ENCODE measurements around the gene EML6.

Gene EML6

GRCh38 chr2:54850171-54851122, 127.0 kb downstream of the EML6 start:
- Histone ChIP-seq H3K4me1 (ENCODE audit: control insufficient read depth, insufficient read depth, low read length, poor library complexity, severe bottlenecking) (no peaks in the 10 kb centered on the region), H3K27ac (ENCODE audit: low read depth, low read length, severe bottlenecking) (no peak overlapping the region), H3K36me3 (ENCODE audit: control insufficient read depth, insufficient read depth, low read length) (no peaks in the 10 kb centered on the region), H3K9me3 (ENCODE audit: control insufficient read depth, low read length) (no peaks in the 10 kb centered on the region), H3K4me3 (ENCODE audit: extremely low read depth, insufficient read depth, low read length, poor library complexity, severe bottlenecking) (no peak overlapping the region)
- WGBS, 2 experiments (ENCODE audit: insufficient coverage in 2 of 2): 92 to 100% methylated on average over 5 of the region's 8 CpGs

- no peaks in the 10 kb centered on the region for H3K36me3 ChIP-seq (ENCODE audit: control insufficient read depth, insufficient read depth, low read length)
Measured at GRCh38 chr2:54853616-54854310, 130.3 kb downstream of the EML6 start.

GRCh38 chr2:54855434-54855833, 132.0 kb downstream of the EML6 start:
- no CpG with 5 or more reads among the region's 2 CpGs for WGBS, 2 experiments (ENCODE audit: insufficient coverage in 2 of 2)
- Histone ChIP-seq H3K9me3 (ENCODE audit: control insufficient read depth, low read length) (no peaks in the 10 kb centered on the region), H3K36me3 (ENCODE audit: control insufficient read depth, insufficient read depth, low read length) (no peaks in the 10 kb centered on the region), H3K27ac (ENCODE audit: low read depth, low read length, severe bottlenecking) (no peak overlapping the region), H3K4me1 (ENCODE audit: control insufficient read depth, insufficient read depth, low read length, poor library complexity, severe bottlenecking) (no peaks in the 10 kb centered on the region), H3K4me3 (ENCODE audit: extremely low read depth, insufficient read depth, low read length, poor library complexity, severe bottlenecking) (no peak overlapping the region)

More at GRCh38 chr2:54853616-54854310, 130.3 kb downstream of the EML6 start:
- Histone ChIP-seq H3K4me1 (ENCODE audit: control insufficient read depth, insufficient read depth, low read length, poor library complexity, severe bottlenecking) (no peaks in the 10 kb centered on the region), H3K9me3 (ENCODE audit: control insufficient read depth, low read length) (no peaks in the 10 kb centered on the region), H3K4me3 (ENCODE audit: extremely low read depth, insufficient read depth, low read length, poor library complexity, severe bottlenecking) (no peak overlapping the region), H3K27ac (ENCODE audit: low read depth, low read length, severe bottlenecking) (no peak overlapping the region)
- WGBS, 2 experiments (ENCODE audit: insufficient coverage in 2 of 2): 89% methylated on average over 1 to 2 of the region's 5 CpGs

GRCh38 chr2:54858021-54858681, 134.7 kb downstream of the EML6 start:
- no peaks in the 10 kb centered on the region for H3K9me3 ChIP-seq (ENCODE audit: control insufficient read depth, low read length)
- no peak overlapping the region for H3K27ac ChIP-seq (ENCODE audit: low read depth, low read length, severe bottlenecking)
- no peaks in the 10 kb centered on the region for H3K4me1 ChIP-seq (ENCODE audit: control insufficient read depth, insufficient read depth, low read length, poor library complexity, severe bottlenecking)
- H3K4me3 ChIP-seq (ENCODE audit: extremely low read depth, insufficient read depth, low read length, poor library complexity, severe bottlenecking): no peak overlapping the region
- 62 to 75% methylated on average over 3 of the region's 3 CpGs for WGBS, 2 experiments (ENCODE audit: insufficient coverage in 2 of 2)
- H3K36me3 ChIP-seq (ENCODE audit: control insufficient read depth, insufficient read depth, low read length): no peaks in the 10 kb centered on the region

GRCh38 chr2:54859416-54859815, 136.0 kb downstream of the EML6 start:
- WGBS, 2 experiments (ENCODE audit: insufficient coverage in 2 of 2): 100% methylated on average over 1 of the region's 3 CpGs; no CpG with 5 or more reads in 1 of the 2 experiments
- Histone ChIP-seq H3K4me1 (ENCODE audit: control insufficient read depth, insufficient read depth, low read length, poor library complexity, severe bottlenecking) (no peaks in the 10 kb centered on the region), H3K4me3 (ENCODE audit: extremely low read depth, insufficient read depth, low read length, poor library complexity, severe bottlenecking) (no peak overlapping the region), H3K27ac (ENCODE audit: low read depth, low read length, severe bottlenecking) (no peak overlapping the region), H3K9me3 (ENCODE audit: control insufficient read depth, low read length) (no peaks in the 10 kb centered on the region), H3K36me3 (ENCODE audit: control insufficient read depth, insufficient read depth, low read length) (no peaks in the 10 kb centered on the region)

GRCh38 chr2:54859997-54860701, 136.7 kb downstream of the EML6 start:
- H3K36me3 ChIP-seq (ENCODE audit: control insufficient read depth, insufficient read depth, low read length): no peaks in the 10 kb centered on the region
- H3K4me3 ChIP-seq (ENCODE audit: extremely low read depth, insufficient read depth, low read length, poor library complexity, severe bottlenecking): no peak overlapping the region
- no peaks in the 10 kb centered on the region for H3K4me1 ChIP-seq (ENCODE audit: control insufficient read depth, insufficient read depth, low read length, poor library complexity, severe bottlenecking)
- 91 to 93% methylated on average over 4 to 5 of the region's 7 CpGs for WGBS, 2 experiments (ENCODE audit: insufficient coverage in 2 of 2)
- no peak overlapping the region for H3K27ac ChIP-seq (ENCODE audit: low read depth, low read length, severe bottlenecking)
- H3K9me3 ChIP-seq (ENCODE audit: control insufficient read depth, low read length): no peaks in the 10 kb centered on the region

- Histone ChIP-seq H3K4me1 (ENCODE audit: control insufficient read depth, insufficient read depth, low read length, poor library complexity, severe bottlenecking) (no peaks in the 10 kb centered on the region), H3K4me3 (ENCODE audit: extremely low read depth, insufficient read depth, low read length, poor library complexity, severe bottlenecking) (no peak overlapping the region), H3K9me3 (ENCODE audit: control insufficient read depth, low read length) (no peaks in the 10 kb centered on the region), H3K27ac (ENCODE audit: low read depth, low read length, severe bottlenecking) (no peak overlapping the region), H3K36me3 (ENCODE audit: control insufficient read depth, insufficient read depth, low read length) (no peaks in the 10 kb centered on the region)
- 96 to 100% methylated on average over 2 of the region's 4 CpGs for WGBS, 2 experiments (ENCODE audit: insufficient coverage in 2 of 2)
Measured at GRCh38 chr2:54862229-54862628, 138.8 kb downstream of the EML6 start.

- Histone ChIP-seq H3K27ac (ENCODE audit: low read depth, low read length, severe bottlenecking) (no peak overlapping the region), H3K4me3 (ENCODE audit: extremely low read depth, insufficient read depth, low read length, poor library complexity, severe bottlenecking) (no peak overlapping the region), H3K36me3 (ENCODE audit: control insufficient read depth, insufficient read depth, low read length) (no peaks in the 10 kb centered on the region), H3K4me1 (ENCODE audit: control insufficient read depth, insufficient read depth, low read length, poor library complexity, severe bottlenecking) (no peaks in the 10 kb centered on the region), H3K9me3 (ENCODE audit: control insufficient read depth, low read length) (no peaks in the 10 kb centered on the region)
- WGBS, 2 experiments (ENCODE audit: insufficient coverage in 2 of 2): 89 to 100% methylated on average over 1 to 2 of the region's 2 CpGs
Measured at GRCh38 chr2:54862742-54863141, 139.3 kb downstream of the EML6 start.

GRCh38 chr2:54863660-54864059, 140.2 kb downstream of the EML6 start:
- no peaks in the 10 kb centered on the region for H3K36me3 ChIP-seq (ENCODE audit: control insufficient read depth, insufficient read depth, low read length)
- 93 to 97% methylated on average over 3 to 5 of the region's 5 CpGs for WGBS, 2 experiments (ENCODE audit: insufficient coverage in 2 of 2)
- H3K4me3 ChIP-seq (ENCODE audit: extremely low read depth, insufficient read depth, low read length, poor library complexity, severe bottlenecking): no peak overlapping the region

GRCh38 chr2:54864096-54864495, 140.6 kb downstream of the EML6 start:
- H3K9me3 ChIP-seq (ENCODE audit: control insufficient read depth, low read length): no peaks in the 10 kb centered on the region
- H3K4me1 ChIP-seq (ENCODE audit: control insufficient read depth, insufficient read depth, low read length, poor library complexity, severe bottlenecking): no peaks in the 10 kb centered on the region
- H3K36me3 ChIP-seq (ENCODE audit: control insufficient read depth, insufficient read depth, low read length): no peaks in the 10 kb centered on the region
- no peak overlapping the region for H3K27ac ChIP-seq (ENCODE audit: low read depth, low read length, severe bottlenecking)
- H3K4me3 ChIP-seq (ENCODE audit: extremely low read depth, insufficient read depth, low read length, poor library complexity, severe bottlenecking): no peak overlapping the region
- WGBS, 2 experiments (ENCODE audit: insufficient coverage in 2 of 2): no CpG with 5 or more reads among the region's 1 CpG

More at GRCh38 chr2:54863660-54864059, 140.2 kb downstream of the EML6 start:
- Histone ChIP-seq H3K9me3 (ENCODE audit: control insufficient read depth, low read length) (no peaks in the 10 kb centered on the region), H3K4me1 (ENCODE audit: control insufficient read depth, insufficient read depth, low read length, poor library complexity, severe bottlenecking) (no peaks in the 10 kb centered on the region), H3K27ac (ENCODE audit: low read depth, low read length, severe bottlenecking) (no peak overlapping the region)

All from mesodermal cell (in vitro differentiated cells).